Measurements from ENCODE around the gene MNX1. TPM values are rescaled to one million over a fixed set of nuclear protein-coding genes. Genes with fewer than 3 reads are reported as not detected.

MNX1 gene
- total RNA-seq, 2 donors from 2014 or later = not detected

DNA sequence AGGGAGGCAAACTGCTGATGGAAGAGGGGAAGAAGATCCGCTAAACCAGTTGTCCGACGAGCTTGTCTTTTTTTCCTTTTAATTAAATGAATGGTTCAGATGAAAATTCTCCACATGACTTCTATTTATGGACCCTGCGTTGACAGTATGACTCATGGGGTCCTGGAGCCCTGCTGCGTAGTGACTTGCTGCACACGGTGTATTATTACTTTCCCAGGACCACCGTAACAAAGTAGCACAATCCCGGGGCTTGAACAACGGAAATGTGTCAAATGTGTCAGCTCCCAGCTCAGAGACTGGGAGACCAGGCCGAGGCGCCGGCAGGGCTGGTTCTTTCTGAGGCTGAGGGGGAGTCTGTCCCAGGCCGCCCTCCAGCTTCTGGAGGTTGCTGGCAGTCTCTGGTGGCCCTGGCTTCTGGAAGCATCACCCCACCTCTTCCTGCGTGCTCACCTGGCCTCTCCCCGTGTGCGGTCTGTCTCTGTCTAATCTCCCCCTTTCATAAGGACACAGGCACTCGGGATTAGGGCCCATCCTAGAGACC lies 33.8 kb upstream of the MNX1 start:
- Histone ChIP-seq H3K4me3 (no peak overlapping the region), H3K36me3 (no peaks in the 10 kb centered on the region), H3K9me3 (no peaks in the 10 kb centered on the region), H3K4me1 (no peaks in the 10 kb centered on the region), H3K27me3 (no peaks in the 10 kb centered on the region), H3K27ac (no peak overlapping the region)
- DNase-seq (ENCODE audit: low spot score) = no peak
- TF ChIP-seq CTCF (IDR thresholded peaks at IDR 0.05) = no peak

GRCh38 chr7:157043745-157044144 lies 33.3 kb upstream of the MNX1 start:
- Histone ChIP-seq H3K4me3 (no peak overlapping the region), H3K4me1 (no peaks in the 10 kb centered on the region), H3K27me3 (no peaks in the 10 kb centered on the region), H3K36me3 (no peaks in the 10 kb centered on the region), H3K27ac (no peak overlapping the region), H3K9me3 (no peaks in the 10 kb centered on the region)
- DNase-seq (ENCODE audit: low spot score) = no peak
- TF ChIP-seq CTCF (IDR thresholded peaks at IDR 0.05) = no peak

- TF ChIP-seq CTCF (IDR thresholded peaks at IDR 0.05) = no peak
- Histone ChIP-seq H3K4me3 (no peak overlapping the region), H3K27ac (no peak overlapping the region), H3K4me1 (no peaks in the 10 kb centered on the region), H3K9me3 (no peaks in the 10 kb centered on the region), H3K27me3 (no peaks in the 10 kb centered on the region), H3K36me3 (no peaks in the 10 kb centered on the region)
- DNase-seq (ENCODE audit: low spot score) = no peak
These were observed 31.2 kb upstream of the MNX1 start for GRCh38 chr7:157041514-157042277.

DNA sequence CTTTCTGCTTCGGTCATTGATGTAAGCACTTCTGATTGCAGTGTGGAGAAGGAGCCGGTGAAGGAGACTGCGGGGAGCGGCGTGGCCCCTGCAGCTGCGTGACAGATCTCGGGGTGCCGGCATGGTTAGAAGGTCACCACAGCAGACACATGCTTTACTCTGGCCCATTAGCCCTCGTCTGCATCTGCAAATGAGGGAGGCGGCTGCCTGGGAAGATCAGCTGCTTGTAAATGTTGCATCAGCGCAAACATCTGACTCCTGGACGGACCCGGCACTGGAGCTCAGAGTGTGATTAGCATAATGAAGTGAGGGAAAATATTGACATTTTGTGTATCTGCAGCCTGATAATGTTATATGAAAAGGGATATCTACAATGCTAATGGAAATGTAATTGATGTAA lies 30.5 kb upstream of the MNX1 start:
- Histone ChIP-seq H3K9me3 (peaks cover 0 to 4% of the 10 kb centered on the region in 2 donors), H3K36me3 (no peaks in the 10 kb centered on the region), H3K4me1 (no peaks in the 10 kb centered on the region), H3K4me3 (no peak overlapping the region), H3K27ac (no peak overlapping the region), H3K27me3 (no peaks in the 10 kb centered on the region)
- no peak for DNase-seq (ENCODE audit: low spot score)
- TF ChIP-seq CTCF (IDR thresholded peaks at IDR 0.05) = no peak

GRCh38 chr7:157037635-157038034 lies 27.2 kb upstream of the MNX1 start:
- peaks cover 0 to 17% of the 10 kb centered on the region in 2 donors for H3K9me3 ChIP-seq

More at GRCh38 chr7:157037635-157038034, 27.2 kb upstream of the MNX1 start:
- no peak for DNase-seq (ENCODE audit: low spot score)
- no peak overlapping the region for H3K4me3 ChIP-seq
- no peak overlapping the region for H3K27ac ChIP-seq
- no peaks in the 10 kb centered on the region for H3K27me3 ChIP-seq
- H3K4me1 ChIP-seq = no peaks in the 10 kb centered on the region
- no peak for TF ChIP-seq CTCF (IDR thresholded peaks at IDR 0.05)
- H3K36me3 ChIP-seq = no peaks in the 10 kb centered on the region
